HepG2 (cell line): ENCODE results near the gene CDC42EP1. TPM values are rescaled to one million over a fixed set of nuclear protein-coding genes. Genes with fewer than 3 reads are reported as not detected.
A peak's percentile ranks its signal among the peaks of the same experiment; 100 is the strongest.

Experiments
- ARNT2 ChIP-seq: sonication (generic); formaldehyde crosslinking; IDR thresholded peaks from 2 replicates; pipeline ENCODE4 v1.8.0; 2022; ENCODE audit warnings: mild to moderate bottlenecking, low read depth, missing genetic modification reagents, moderate library complexity
- FOXP1 ChIP-seq, 2 experiments: fragments of 450-650 bp in 1 of 2; IDR thresholded peaks; 2 replicates each; pipeline ENCODE4 v1.6.1; 2017 to 2018; ENCODE audit warnings: antibody characterized with exemption in 1 of 2
- HIVEP1 ChIP-seq: sonication (generic); formaldehyde crosslinking; IDR thresholded peaks from 2 replicates; pipeline ENCODE4 v1.4.0; 2020; ENCODE audit warnings: mild to moderate bottlenecking, missing genetic modification reagents
- HOXA3 ChIP-seq: sonication (generic); formaldehyde crosslinking; IDR thresholded peaks from 2 replicates; pipeline ENCODE4 v1.5.0; 2020; ENCODE audit warnings: missing genetic modification reagents
- HOXA7 ChIP-seq: sonication (generic); formaldehyde crosslinking; IDR thresholded peaks from 2 replicates; pipeline ENCODE4 v1.8.1; 2022; ENCODE audit warnings: mild to moderate bottlenecking, missing genetic modification reagents, moderate library complexity
- LRRFIP1 ChIP-seq: sonication (generic); formaldehyde crosslinking; conservative IDR thresholded peaks from 2 replicates; pipeline ENCODE4 v1.4.0; 2020; ENCODE audit warnings: missing genetic modification reagents
- MEF2D ChIP-seq: sonication (generic); formaldehyde crosslinking; IDR thresholded peaks from 2 replicates; pipeline ENCODE4 v1.5.1; 2020; ENCODE audit warnings: mild to moderate bottlenecking, missing genetic modification reagents
- RARA ChIP-seq: IDR thresholded peaks from 2 replicates; pipeline ENCODE4 v1.6.1; 2016; ENCODE audit warnings: missing genetic modification reagents, missing compliant biosample characterization
- RXRB ChIP-seq: IDR thresholded peaks from 2 replicates; pipeline ENCODE4 v1.6.1; 2016; ENCODE audit warnings: borderline replicate concordance, missing genetic modification reagents, missing compliant biosample characterization
- SAP130 ChIP-seq: IDR thresholded peaks from 2 replicates; pipeline ENCODE4 v1.6.1; 2016; ENCODE audit warnings: low read depth
- SKIL ChIP-seq: sonication (generic); formaldehyde crosslinking; IDR thresholded peaks from 2 replicates; pipeline ENCODE4 v1.8.0; 2022; ENCODE audit warnings: missing genetic modification reagents, mild to moderate bottlenecking, moderate library complexity, borderline replicate concordance
- SP5 ChIP-seq: IDR thresholded peaks from 2 replicates; pipeline ENCODE4 v1.6.1; 2016; ENCODE audit warnings: low read depth, borderline replicate concordance
- TOPORS ChIP-seq: sonication (generic); formaldehyde crosslinking; IDR thresholded peaks from 2 replicates; pipeline ENCODE4 v1.8.0; 2023; ENCODE audit warnings: mild to moderate bottlenecking, missing genetic modification reagents
- ZFP91 ChIP-seq: sonication (generic); formaldehyde crosslinking; IDR thresholded peaks from 2 replicates; pipeline ENCODE4 v1.9.0; 2022; ENCODE audit warnings: missing genetic modification reagents, mild to moderate bottlenecking, borderline replicate concordance
- ZNF230 ChIP-seq: sonication (generic); formaldehyde crosslinking; IDR thresholded peaks from 2 replicates; pipeline ENCODE4 v1.4.0; 2020; ENCODE audit warnings: mild to moderate bottlenecking, missing genetic modification reagents
- ZNF510 ChIP-seq: sonication (generic); formaldehyde crosslinking; IDR thresholded peaks from 2 replicates; pipeline ENCODE4 v1.4.0; 2020; ENCODE audit warnings: low read depth, mild to moderate bottlenecking, missing genetic modification reagents
- ZNF615 ChIP-seq: sonication (generic); formaldehyde crosslinking; IDR thresholded peaks from 2 replicates; pipeline ENCODE4 v1.5.0; 2020; ENCODE audit warnings: mild to moderate bottlenecking, missing genetic modification reagents, borderline replicate concordance
- ZNF674 ChIP-seq: sonication (generic); formaldehyde crosslinking; IDR thresholded peaks from 2 replicates; pipeline ENCODE4 v1.5.0; 2020; ENCODE audit warnings: low read depth, mild to moderate bottlenecking, missing genetic modification reagents
- ZNF720 ChIP-seq: sonication (generic); formaldehyde crosslinking; IDR thresholded peaks from 2 replicates; pipeline ENCODE4 v1.4.0; 2020; ENCODE audit warnings: missing genetic modification reagents
- ZXDC ChIP-seq: sonication (generic); formaldehyde crosslinking; IDR thresholded peaks from 2 replicates; pipeline ENCODE4 v1.5.0; 2020; ENCODE audit warnings: mild to moderate bottlenecking, missing genetic modification reagents
- polyA plus RNA-seq, 8 experiments: library from polyadenylated mRNA; depleted of rRNA in 3 of 8; stranded (reverse) in 7 of 8; unstranded in 1 of 8; fragments of >200 nt; fragmentation: Illumina TruSeq in 4 of 8; extraction: Trizol in 4 of 8; gene quantifications; 2 replicates each; pipeline versions ENCODE4 v1.2.1 to v1.2.3, GENCODE V29; 2011 to 2016; ENCODE audit warnings: low read depth in 4 of 8, missing spikeins in 1 of 8, mixed read lengths in 1 of 8; ENCODE audit not compliant: insufficient read depth in 1 of 8
- total RNA-seq, 5 experiments: library from RNA; depleted of rRNA; stranded (reverse); fragments of >200 nt; fragmentation: Illumina TruSeq; extraction: Trizol; gene quantifications; 2 replicates each; pipeline ENCODE4 v1.2.3, GENCODE V29; 2016; ENCODE audit warnings: low read depth in 1 of 5

The CDC42EP1 gene
- total and polyA plus RNA-seq, 2 of the 13 experiments (the other 11 are each of a cell fraction or from before 2014, with no cell fraction given), result 17.1 to 29.5 TPM

- 0 out of 2 replicates have a peak, but pooled peaks have one; percentile 72 for TF ChIP-seq ZXDC (CRISPR knock-in tag)
- 0 out of 2 replicates have a peak, but pooled peaks have one; percentile 8 for TF ChIP-seq SP5
- peak; percentile 66 for TF ChIP-seq HIVEP1 (CRISPR knock-in tag)
- no peak for TF ChIP-seq ZNF674 (CRISPR knock-in tag)
- peak; percentile 13; the same call in 1 of the 2 replicates for TF ChIP-seq SAP130 (CRISPR knock-in tag)
- no peak for TF ChIP-seq LRRFIP1 (CRISPR knock-in tag)
- TF ChIP-seq MEF2D, result no peak
- no peak for TF ChIP-seq HOXA7
- peak; percentile 32 for TF ChIP-seq ZFP91 (CRISPR knock-in tag)
- TF ChIP-seq ZNF720, result no peak
- TF ChIP-seq HOXA3 (CRISPR knock-in tag), result peak; percentile 48
- TF ChIP-seq RARA (CRISPR knock-in tag), result peak; percentile 95
- TF ChIP-seq ZNF510, result no peak
- TF ChIP-seq ARNT2 (CRISPR knock-in tag), result no peak; the same call in 1 of the 2 replicates
- peak; percentile 52; the same call in 1 of the 2 replicates for TF ChIP-seq ZNF230 (CRISPR knock-in tag)
- peak; percentile 78 for TF ChIP-seq RXRB
- TF ChIP-seq SKIL, result peak; percentile 30; the same call in 1 of the 2 replicates
- no peak for TF ChIP-seq ZNF615 (CRISPR knock-in tag)
- TF ChIP-seq FOXP1 (IDR thresholded peaks at IDR 0.05), result no peak
- TF ChIP-seq FOXP1 (CRISPR knock-in tag; IDR thresholded peaks at IDR 0.05), result 0 out of 2 replicates have a peak, but pooled peaks have one; percentile 8
- TF ChIP-seq TOPORS (CRISPR knock-in tag), result peak; percentile 42; the same call in 1 of the 2 replicates
These were observed 9.8 kb downstream of the CDC42EP1 start (continued) for GRCh38 chr22:37569921-37570660.
